Activated naive CD8-positive, alpha-beta T cell treated with anti-CD3 and anti-CD28 coated beads, Interleukin-2, amount 50 U/mL, for 24 hours (primary cell): ENCODE results near the gene SCNN1A.

Experiments used
- ATAC-seq: fragments of 150-1000 bp; cut with Tn5 transposase; one replicate; pipeline ENCODE4 v1.10.0; 2021
- DNase-seq: peaks from one replicate; pipeline ENCODE4 v3.0.0; 2021
- H3K27ac Mint-ChIP-seq: one replicate; pipeline ENCODE4 v1.8.0; 2021; ENCODE audit warnings: mild to moderate bottlenecking, mixed read lengths
- H3K27me3 Mint-ChIP-seq: one replicate; pipeline ENCODE4 v1.8.0; 2021; ENCODE audit warnings: mixed read lengths
- H3K36me3 Mint-ChIP-seq: one replicate; pipeline ENCODE4 v1.8.0; 2021; ENCODE audit warnings: low read depth, mixed read lengths
- H3K4me1 Mint-ChIP-seq: one replicate; pipeline ENCODE4 v1.8.0; 2021; ENCODE audit warnings: mixed read lengths
- H3K4me3 Mint-ChIP-seq: one replicate; pipeline ENCODE4 v1.8.0; 2021; ENCODE audit warnings: mild to moderate bottlenecking, moderate library complexity, mixed read lengths
- H3K9me3 Mint-ChIP-seq: one replicate; pipeline ENCODE4 v1.8.0; 2021; ENCODE audit warnings: mixed read lengths

The SCNN1A gene

GRCh38 chr12:6328945-6329702 lies 46.2 kb downstream of the SCNN1A start:
- no peak for ATAC-seq
- Mint-ChIP-seq H3K4me1 (peaks cover 46% of the 10 kb centered on the region), H3K36me3 (peaks cover 36% of the 10 kb centered on the region), H3K27me3 (no peaks in the 10 kb centered on the region), H3K9me3 (no peaks in the 10 kb centered on the region), H3K27ac (peak overlapping the region; percentile 39), H3K4me3 (no peak overlapping the region)
- DNase-seq: no peak

- H3K36me3 Mint-ChIP-seq: peaks cover 27% of the 10 kb centered on the region
- H3K4me1 Mint-ChIP-seq: peaks cover 54% of the 10 kb centered on the region
- H3K9me3 Mint-ChIP-seq: no peaks in the 10 kb centered on the region
- H3K4me3 Mint-ChIP-seq: no peak overlapping the region
- H3K27me3 Mint-ChIP-seq: no peaks in the 10 kb centered on the region
- H3K27ac Mint-ChIP-seq: peak overlapping the region; percentile 39
- ATAC-seq (no peak), DNase-seq (no peak)
These were observed 47.2 kb downstream of the SCNN1A start for GRCh38 chr12:6328045-6328779.

- no peaks in the 10 kb centered on the region for H3K27me3 Mint-ChIP-seq
- peaks cover 62% of the 10 kb centered on the region for H3K4me1 Mint-ChIP-seq
- no peaks in the 10 kb centered on the region for H3K9me3 Mint-ChIP-seq
- DNase-seq (no peak), ATAC-seq (no peak)
- H3K36me3 Mint-ChIP-seq: peaks cover 20% of the 10 kb centered on the region
- peak overlapping the region; percentile 47 for H3K27ac Mint-ChIP-seq
- no peak overlapping the region for H3K4me3 Mint-ChIP-seq
These were observed 47.9 kb downstream of the SCNN1A start for GRCh38 chr12:6327229-6328041.

GRCh38 chr12:6326316-6327228 lies 48.8 kb downstream of the SCNN1A start:
- Mint-ChIP-seq H3K36me3 (peaks cover 15% of the 10 kb centered on the region), H3K4me1 (peaks cover 68% of the 10 kb centered on the region), H3K27ac (peak overlapping the region; percentile 47), H3K4me3 (no peak overlapping the region), H3K27me3 (no peaks in the 10 kb centered on the region), H3K9me3 (no peaks in the 10 kb centered on the region)
- DNase-seq (no peak), ATAC-seq (peak; percentile 64)

- Mint-ChIP-seq H3K4me3 (no peak overlapping the region), H3K27me3 (no peaks in the 10 kb centered on the region), H3K4me1 (peaks cover 56% of the 10 kb centered on the region), H3K9me3 (no peaks in the 10 kb centered on the region), H3K36me3 (peaks cover under 1% of the 10 kb centered on the region), H3K27ac (peak overlapping the region; percentile 71)
- no peak for ATAC-seq
- no peak for DNase-seq
These were observed 50.2 kb downstream of the SCNN1A start for GRCh38 chr12:6324936-6325750.

GRCh38 chr12:6323995-6324711 lies 51.2 kb downstream of the SCNN1A start:
- Mint-ChIP-seq H3K4me1 (peaks cover 52% of the 10 kb centered on the region), H3K9me3 (no peaks in the 10 kb centered on the region), H3K27ac (peak overlapping the region; percentile 92), H3K4me3 (peak overlapping the region; percentile 65), H3K27me3 (peaks cover 1% of the 10 kb centered on the region), H3K36me3 (no peaks in the 10 kb centered on the region)
- no peak for DNase-seq
- ATAC-seq: no peak

- no peaks in the 10 kb centered on the region for H3K9me3 Mint-ChIP-seq
- ATAC-seq: peak; percentile 75
- peak; percentile 36 for DNase-seq
- no peaks in the 10 kb centered on the region for H3K36me3 Mint-ChIP-seq
- H3K4me1 Mint-ChIP-seq: peaks cover 56% of the 10 kb centered on the region
- H3K27me3 Mint-ChIP-seq: peaks cover 3% of the 10 kb centered on the region
- H3K4me3 Mint-ChIP-seq: peak overlapping the region; percentile 65
- peak overlapping the region; percentile 92 for H3K27ac Mint-ChIP-seq
These were observed 51.9 kb downstream of the SCNN1A start for GRCh38 chr12:6323340-6323994.

GRCh38 chr12:6322969-6323339 lies 52.4 kb downstream of the SCNN1A start:
- DNase-seq: no peak
- no peaks in the 10 kb centered on the region for H3K9me3 Mint-ChIP-seq
- no peaks in the 10 kb centered on the region for H3K36me3 Mint-ChIP-seq
- ATAC-seq: peak; percentile 2
- peak overlapping the region; percentile 65 for H3K4me3 Mint-ChIP-seq
- peaks cover 3% of the 10 kb centered on the region for H3K27me3 Mint-ChIP-seq
- H3K27ac Mint-ChIP-seq: peak overlapping the region; percentile 92
- peaks cover 60% of the 10 kb centered on the region for H3K4me1 Mint-ChIP-seq

GRCh38 chr12:6322352-6322751 lies 53.0 kb downstream of the SCNN1A start:
- H3K4me1 Mint-ChIP-seq: peaks cover 63% of the 10 kb centered on the region
- no peak for DNase-seq
- ATAC-seq: no peak
- H3K27me3 Mint-ChIP-seq: peaks cover 3% of the 10 kb centered on the region
- H3K36me3 Mint-ChIP-seq: no peaks in the 10 kb centered on the region
- H3K27ac Mint-ChIP-seq: no peak overlapping the region
- H3K4me3 Mint-ChIP-seq: no peak overlapping the region
- H3K9me3 Mint-ChIP-seq: no peaks in the 10 kb centered on the region

GRCh38 chr12:6321905-6322304 lies 53.5 kb downstream of the SCNN1A start:
- Mint-ChIP-seq H3K9me3 (no peaks in the 10 kb centered on the region), H3K27me3 (peaks cover 3% of the 10 kb centered on the region), H3K4me1 (peaks cover 60% of the 10 kb centered on the region), H3K36me3 (no peaks in the 10 kb centered on the region), H3K4me3 (no peak overlapping the region), H3K27ac (peak overlapping the region; percentile 8)
- no peak for DNase-seq
- ATAC-seq: no peak

GRCh38 chr12:6319446-6319845 lies 55.9 kb downstream of the SCNN1A start:
- H3K4me1 Mint-ChIP-seq: peaks cover 47% of the 10 kb centered on the region
- ATAC-seq (no peak), DNase-seq (no peak)
- no peaks in the 10 kb centered on the region for H3K36me3 Mint-ChIP-seq
- H3K27me3 Mint-ChIP-seq: peaks cover 3% of the 10 kb centered on the region
- no peak overlapping the region for H3K4me3 Mint-ChIP-seq
- H3K9me3 Mint-ChIP-seq: no peaks in the 10 kb centered on the region
- no peak overlapping the region for H3K27ac Mint-ChIP-seq

- Mint-ChIP-seq H3K27me3 (peaks cover 3% of the 10 kb centered on the region), H3K9me3 (no peaks in the 10 kb centered on the region), H3K4me1 (peaks cover 42% of the 10 kb centered on the region), H3K4me3 (no peak overlapping the region), H3K27ac (no peak overlapping the region), H3K36me3 (no peaks in the 10 kb centered on the region)
- DNase-seq: no peak
- no peak for ATAC-seq
These were observed 56.9 kb downstream of the SCNN1A start for GRCh38 chr12:6318440-6318879.
